ENCODE results near the gene OCA2.

The OCA2 gene

DNA sequence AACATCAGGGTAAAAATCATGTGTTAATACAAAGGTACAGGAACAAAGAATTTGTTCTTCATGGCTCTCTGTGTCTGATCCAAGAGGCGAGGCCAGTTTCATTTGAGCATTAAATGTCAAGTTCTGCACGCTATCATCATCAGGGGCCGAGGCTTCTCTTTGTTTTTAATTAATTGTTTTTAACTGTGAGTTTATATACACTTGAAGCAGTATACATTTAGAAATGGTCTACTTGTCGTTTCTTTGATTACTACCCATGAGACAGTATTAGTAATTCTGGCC is 21.2 kb upstream of the OCA2 start:
- no peak for DNase-seq (ENCODE audit: low read depth)

DNA sequence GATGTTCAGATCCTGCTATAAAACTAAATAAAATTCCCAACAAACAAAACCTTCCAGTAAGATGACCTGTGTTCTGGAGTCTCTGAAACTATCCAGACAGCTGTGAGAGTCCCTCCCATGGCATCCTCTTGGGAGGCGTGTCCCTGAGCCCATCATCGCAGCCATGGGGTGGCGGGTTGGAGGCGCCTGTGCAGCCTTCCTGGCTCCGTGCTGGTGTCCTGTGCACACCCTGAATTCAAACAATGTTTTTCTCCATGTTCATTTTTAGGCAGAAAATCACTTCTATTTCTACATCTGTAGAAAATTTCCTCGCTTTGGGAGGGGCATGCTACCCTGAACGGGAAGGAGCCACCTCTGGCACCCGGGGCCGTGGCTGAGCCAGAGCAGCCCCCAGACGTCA is 19.4 kb upstream of the OCA2 start:
- DNase-seq (ENCODE audit: low read depth) = no peak

DNA sequence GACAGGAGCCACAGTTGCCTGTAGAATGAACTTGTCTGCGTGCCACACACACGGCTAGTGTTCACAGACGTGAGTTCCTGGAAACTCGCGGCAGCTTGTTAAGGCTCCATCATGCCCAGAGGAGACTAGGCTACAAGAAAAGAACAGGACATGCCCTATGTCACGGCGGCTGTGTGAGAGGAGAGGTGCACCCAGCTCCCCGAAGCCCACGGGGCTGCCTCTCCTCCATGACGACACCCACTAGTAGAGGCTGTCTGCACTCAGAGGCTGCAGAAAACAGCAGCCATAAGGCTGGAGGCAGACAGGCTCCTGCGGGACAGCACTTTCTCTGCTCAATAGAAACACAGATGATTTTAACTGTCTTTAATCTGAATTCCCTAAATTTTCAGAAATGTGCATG is 19.0 kb upstream of the OCA2 start:
- no peak for DNase-seq (ENCODE audit: low read depth)

DNA sequence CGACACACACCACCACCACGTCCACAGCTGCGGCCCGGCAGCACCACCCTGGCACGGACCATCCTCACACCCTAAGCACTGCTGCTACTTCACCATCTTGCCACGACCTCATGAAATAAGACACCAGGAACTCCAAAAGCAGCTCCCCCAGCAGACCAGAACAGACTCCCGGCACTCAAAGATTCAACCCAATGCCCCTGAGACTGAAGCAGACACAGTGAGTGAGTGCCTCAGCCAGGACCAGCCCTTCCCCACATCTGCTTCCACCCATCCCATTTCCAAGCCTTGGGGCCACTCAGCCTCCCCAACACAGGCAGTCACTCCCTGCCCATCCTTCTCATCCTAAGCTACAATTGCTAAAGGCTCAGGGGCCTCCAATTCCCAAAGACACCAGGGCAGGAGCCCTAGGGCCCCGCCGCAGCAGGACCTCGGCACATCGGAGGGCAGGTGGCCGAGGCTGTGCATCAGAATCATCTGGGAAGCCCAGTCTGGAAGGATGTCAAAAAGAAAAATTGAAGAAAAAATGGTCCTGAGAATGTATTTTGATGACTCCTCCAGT is 18.4 kb upstream of the OCA2 start:
- no peak for DNase-seq (ENCODE audit: low read depth)

DNA sequence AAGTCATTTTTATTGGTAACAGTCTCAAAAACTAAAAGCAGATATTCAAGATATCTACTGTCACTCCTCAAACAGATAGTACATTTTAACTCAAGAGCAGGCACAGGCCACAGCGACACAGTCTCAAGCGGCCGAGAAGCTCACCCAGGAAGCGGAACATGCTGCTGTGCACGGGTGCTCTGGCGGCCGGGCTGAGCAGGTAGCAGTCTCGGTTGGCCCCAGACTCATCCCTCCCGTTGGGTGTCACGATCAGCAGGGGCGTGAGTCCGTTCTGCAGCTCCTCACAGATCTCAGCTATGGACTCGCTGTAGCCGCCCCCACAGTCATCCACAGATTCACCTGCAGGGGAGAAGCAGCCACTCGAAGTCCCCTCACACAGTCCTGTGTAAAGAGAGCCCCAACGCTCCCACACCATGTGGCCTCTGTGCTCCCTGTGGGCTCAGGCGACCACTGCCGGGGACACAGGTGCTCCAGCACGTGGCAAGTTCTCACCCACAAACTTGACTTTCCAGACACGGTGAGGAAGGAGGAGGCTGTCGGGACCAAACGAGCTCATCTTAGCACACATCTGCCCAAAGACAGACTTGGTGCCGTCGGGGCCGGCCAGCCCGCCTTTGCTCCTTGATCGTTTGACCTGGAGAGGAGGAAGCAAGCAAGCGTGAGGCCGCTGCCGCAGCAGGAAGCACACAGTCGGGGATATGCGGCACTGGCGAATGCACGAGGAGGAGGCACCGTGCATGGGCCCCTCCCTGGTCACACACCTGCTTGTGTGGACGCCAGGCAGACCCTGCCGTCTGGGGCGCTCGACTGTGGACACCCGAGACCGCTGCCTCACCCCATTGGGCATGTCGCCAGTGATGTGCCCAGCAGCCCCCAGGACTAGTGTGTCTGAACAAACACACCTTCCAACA is 17.7 kb upstream of the OCA2 start:
- no peak for DNase-seq (ENCODE audit: low read depth)

DNA sequence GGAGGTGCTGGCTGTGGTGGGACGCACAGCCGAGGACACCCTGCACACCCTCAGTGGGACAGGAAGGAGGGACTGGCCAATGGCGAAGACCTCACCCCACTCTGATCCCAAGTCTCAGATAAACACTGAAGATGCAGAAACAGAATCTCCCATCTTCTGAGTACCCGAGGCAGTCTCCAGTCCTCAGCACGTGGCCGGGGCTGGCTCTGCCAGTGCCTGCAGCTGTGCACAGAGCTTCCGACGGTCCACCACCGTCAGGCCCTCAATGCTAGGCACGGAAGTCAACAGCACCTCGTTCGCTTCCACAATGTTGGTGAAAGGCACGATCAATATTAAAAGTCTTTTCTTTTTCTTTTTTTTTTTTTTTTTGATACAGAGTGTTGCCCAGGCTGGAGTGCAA is 16.8 kb upstream of the OCA2 start:
- no peak for DNase-seq (ENCODE audit: low read depth)

DNA sequence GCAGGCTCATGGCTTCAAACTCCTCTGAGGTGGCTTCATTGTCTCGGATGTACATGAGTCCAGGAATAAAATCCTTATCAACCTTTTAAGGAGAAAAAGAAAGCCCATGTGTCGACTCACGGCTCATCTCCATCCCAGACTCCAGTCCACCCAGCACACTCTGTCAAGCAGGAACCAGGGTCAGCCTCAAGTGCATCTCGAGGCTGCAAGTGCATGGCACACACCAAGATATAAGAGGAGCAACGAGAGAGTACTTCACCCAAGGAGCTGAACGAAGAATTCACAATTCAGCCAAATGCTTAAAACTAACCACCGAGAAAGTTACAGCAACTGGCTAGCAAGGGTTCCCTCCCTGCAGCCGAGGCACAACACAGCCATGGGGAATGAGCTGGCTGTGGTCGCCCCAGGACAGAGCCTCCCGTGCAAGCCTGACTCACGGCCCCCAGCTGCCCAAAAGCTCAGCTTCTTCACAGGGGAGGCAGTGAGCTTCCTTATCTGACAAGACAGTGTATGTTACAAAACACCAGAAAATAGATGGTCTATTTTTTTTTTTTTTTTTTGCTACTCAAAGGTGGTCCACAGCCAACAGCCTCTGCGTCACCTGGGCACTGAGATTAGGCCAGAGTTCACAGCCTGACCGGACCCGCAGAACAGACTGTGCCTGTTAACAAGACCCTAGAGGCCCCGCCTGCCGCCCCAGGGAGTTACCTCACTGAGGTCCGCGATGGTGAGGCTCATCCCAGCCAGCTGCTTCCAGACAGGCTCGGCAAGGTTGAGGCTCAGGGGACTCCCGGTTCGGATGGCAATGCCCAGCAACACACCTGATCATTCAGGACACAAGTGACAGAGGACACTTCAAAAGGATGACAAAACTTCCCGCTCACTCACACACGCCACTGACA is 15.9 kb upstream of the OCA2 start:
- no peak for DNase-seq (ENCODE audit: low read depth)

DNA sequence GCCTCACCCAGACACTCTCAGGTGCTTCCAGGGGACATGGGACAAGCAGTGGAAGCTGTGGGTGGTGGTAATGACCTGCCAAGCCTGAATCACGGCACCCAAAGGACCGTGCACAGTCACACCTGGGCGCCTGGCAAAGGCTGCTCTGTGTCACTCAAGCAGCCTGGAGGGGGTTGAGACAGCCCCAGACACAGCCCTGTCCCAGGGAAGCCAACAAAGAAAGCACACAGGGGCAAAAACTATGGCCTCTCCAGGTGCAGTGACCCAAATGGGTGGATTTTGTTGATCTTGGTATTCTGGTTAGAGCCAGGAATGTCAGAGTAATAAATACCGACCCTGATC is 15.0 kb upstream of the OCA2 start:
- no peak for DNase-seq (ENCODE audit: low read depth)

DNA sequence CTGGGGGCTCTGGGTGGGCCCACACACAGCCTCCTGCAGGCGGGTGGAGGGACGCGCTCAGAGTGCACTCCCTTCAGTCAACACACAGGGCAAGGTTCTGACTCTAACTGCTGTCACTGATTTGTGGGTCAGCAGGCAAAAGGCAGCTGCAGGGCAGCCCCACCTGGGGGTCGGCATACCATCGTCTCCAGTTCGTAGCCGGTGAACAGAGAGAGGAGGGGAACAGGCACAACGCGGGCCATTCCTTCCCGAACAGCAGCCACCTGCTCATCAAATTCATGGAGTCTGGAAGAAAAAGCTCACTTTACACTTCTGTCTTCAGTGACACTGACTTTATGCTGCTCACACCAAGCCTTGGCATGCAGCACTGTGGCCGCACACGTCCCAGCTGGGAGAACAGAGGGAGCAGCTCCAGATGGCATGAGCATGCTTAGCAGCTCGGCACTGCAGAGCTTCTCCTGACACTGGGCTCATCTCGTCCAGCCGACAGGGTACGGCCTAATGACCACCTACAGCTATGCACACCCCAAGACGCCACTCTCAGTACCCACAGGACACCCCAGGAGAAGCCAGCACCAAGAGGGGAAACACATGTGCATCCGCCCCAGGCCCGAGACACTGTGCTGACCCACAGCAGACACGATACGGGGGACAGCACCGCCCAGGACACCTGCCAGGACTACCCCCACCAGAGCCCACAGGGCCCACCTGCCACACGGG is 14.4 kb upstream of the OCA2 start:
- DNase-seq (ENCODE audit: low read depth) = no peak

DNA sequence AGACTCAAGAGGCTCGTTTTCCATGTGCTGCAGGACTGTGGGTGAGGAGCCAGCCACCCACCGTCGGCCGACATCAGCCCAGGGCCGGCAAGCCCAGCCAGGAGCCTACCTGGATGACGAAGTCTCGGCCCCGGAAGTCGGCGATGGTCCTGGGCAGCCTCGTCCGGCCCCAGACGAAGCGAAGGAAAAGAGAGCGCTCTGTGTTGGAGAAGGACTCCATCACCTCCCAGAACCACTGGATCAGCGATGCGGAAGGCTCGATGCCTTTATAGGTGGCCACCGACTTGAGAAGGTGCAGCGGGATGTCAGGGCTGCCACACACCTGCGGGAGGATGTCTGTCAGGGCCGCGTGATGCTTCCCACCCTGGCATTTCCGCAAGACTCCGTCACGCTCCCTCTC is 13.8 kb upstream of the OCA2 start:
- DNase-seq (ENCODE audit: low read depth) = no peak

DNA sequence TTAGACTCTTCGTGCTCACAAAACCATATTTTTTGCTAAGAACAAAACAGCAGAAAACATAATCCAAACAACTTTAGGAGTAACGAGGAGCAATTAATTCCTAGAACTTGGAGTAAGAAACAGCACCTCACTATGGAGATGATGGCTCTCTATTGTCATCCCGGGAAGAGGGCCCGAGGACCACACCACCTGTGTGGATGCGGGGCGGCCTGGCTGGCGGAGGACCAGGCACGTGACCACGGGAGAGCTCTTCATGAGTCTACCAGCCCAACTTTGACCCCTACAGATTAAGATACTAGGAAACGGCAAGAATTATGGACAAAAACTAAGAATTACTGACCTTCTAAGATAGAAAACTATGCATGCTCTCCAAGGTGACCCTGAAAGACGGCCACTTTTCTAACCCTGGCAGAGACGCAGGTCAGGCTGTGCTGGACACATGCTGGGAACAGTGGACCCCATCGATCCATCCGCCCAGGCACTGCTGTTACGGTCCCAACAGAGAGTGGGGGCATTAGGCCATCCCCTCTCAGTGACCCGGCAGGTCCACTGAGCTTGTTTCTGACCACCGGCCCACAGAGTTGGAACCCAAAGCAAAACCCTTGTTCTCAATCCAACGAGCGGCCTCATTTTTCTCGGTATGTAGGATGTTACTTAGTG is 13.1 kb upstream of the OCA2 start:
- DNase-seq (ENCODE audit: low read depth) = no peak

DNA sequence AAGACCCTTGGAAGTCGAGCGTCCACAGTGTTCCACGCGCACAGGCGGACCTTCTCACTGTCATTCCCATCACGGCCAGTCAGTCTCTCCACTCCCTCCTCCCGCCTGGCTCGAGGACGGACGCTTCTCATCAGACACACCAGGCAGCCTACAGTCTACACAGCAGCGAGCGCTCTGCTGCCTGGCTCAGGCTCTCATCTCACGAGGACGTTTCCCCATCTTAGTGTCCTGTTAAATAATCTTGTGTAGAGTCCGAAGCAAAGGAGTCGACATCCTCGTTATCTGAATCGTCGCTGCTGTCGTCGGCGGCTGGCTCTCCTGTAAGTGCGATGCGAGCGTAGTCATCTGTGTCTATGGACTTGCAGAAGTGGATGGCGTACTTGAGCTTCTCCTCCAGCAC is 12.4 kb upstream of the OCA2 start:
- DNase-seq (ENCODE audit: low read depth) = no peak

DNA sequence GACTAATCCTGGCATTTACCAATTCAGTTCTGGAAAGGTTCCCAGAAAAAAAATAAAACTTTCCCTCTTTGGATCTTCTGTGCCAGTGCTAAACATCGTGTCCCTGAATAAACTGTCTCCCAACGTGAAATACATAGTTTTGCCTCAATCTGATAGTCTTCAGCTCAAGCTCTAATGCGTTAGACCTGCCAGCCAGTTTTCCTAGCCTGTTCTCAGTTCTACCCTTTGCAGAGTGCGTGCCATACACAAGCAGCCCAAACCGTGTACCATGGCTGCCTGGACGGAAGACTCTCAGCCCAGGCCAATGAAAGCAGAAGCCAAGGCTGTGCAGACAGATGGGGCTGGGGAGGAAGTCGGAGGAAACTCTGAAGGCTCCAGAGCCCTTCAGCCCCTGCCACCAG is 11.4 kb upstream of the OCA2 start:
- no peak for DNase-seq (ENCODE audit: low read depth)

DNA sequence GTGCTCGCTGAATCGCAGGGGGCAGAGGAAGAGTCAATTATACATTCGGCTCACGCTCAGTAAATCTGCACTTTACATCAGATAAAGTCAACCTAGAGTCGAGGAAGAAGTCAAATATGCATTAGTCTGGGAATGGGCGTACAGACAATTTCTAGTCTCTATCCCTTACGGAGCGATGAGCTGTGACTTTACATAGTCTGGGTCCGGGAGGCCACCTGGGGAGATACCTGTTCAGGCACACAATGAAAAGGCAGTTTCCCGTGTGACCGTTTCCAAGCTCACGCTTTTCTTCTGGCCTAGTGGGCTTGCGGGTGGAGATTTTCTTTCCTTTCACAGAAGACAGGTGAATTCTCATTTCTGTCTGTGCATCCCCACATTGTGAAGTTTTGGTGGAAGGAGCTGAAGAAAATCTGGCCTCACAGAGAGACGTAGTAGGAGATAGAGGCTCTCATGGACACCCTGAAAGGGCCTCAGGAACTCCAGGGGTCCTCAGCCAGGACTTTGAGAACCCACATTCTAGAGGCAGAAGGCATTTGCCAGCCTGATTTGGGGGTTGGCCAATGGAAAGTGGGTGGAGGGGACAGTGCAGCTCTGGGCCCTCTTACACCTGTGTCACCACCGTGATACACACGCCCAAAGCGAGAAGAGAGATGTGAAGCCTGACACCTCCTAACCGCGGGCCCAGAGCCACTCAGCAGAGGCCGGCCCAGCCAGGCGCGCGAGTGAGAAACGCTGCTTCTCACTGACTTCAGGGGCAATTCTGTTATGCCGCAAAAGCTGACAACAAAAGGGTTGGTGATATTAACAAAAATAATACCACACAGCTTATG is 10.7 kb upstream of the OCA2 start:
- DNase-seq (ENCODE audit: low read depth) = no peak

DNA sequence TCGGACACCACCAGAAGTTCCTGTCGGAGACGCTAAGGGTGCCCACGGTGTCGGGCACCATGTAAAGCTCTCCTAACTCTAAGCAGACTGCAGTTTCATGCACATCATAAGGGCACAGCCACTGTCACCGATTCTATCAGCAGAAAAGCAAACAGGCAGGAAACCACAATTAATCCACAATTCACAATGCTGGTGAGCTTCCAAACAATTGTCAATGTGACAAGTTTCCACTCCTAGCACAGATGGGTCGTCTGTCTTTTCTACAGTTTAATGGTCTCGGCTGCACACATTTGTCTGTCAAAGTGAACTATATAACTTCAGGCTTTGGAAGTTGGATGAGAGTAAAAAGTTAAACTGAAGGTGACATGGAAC is 8.8 kb upstream of the OCA2 start:
- DNase-seq (ENCODE audit: low read depth) = no peak

DNA sequence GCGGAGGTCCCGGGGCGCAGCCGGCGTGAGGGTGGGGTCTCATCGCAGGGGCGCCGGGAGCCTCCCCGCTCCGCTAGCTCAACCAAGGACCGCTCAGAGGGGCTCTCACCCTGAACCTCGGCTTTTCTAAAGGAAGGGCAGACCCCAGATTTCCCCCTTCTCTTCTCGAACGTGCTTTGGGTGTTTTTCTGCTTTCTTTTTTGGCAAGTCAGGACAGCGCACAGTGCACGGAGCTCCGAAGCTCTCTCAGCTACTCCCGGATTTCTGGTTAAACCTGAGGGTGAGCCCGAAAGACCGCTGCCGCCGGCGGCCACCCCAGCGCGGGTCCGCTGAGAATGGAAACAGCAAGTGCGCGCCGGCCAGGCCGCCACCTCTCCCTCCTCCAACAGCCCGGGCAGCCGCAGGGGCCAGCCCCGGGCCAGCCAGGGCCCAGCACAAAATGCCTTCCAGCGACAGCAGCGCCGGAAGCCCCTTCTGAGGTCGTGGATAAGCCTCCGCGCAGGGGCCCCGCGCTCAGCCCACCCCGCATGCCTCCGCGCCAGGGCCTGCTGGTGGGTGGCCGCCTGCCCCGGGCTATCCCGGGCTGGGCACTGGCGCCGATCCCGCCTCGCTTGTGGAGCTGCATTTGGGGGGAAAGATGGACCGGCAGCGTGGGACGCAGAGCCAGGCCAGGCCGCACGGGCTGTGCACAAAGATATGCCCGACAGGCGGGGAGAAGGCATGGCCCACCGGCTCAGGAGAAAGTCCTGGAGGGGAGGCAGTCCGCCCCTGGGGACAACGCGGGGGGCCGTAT is 8.2 kb upstream of the OCA2 start:
- no peak for DNase-seq (ENCODE audit: low read depth)

DNA sequence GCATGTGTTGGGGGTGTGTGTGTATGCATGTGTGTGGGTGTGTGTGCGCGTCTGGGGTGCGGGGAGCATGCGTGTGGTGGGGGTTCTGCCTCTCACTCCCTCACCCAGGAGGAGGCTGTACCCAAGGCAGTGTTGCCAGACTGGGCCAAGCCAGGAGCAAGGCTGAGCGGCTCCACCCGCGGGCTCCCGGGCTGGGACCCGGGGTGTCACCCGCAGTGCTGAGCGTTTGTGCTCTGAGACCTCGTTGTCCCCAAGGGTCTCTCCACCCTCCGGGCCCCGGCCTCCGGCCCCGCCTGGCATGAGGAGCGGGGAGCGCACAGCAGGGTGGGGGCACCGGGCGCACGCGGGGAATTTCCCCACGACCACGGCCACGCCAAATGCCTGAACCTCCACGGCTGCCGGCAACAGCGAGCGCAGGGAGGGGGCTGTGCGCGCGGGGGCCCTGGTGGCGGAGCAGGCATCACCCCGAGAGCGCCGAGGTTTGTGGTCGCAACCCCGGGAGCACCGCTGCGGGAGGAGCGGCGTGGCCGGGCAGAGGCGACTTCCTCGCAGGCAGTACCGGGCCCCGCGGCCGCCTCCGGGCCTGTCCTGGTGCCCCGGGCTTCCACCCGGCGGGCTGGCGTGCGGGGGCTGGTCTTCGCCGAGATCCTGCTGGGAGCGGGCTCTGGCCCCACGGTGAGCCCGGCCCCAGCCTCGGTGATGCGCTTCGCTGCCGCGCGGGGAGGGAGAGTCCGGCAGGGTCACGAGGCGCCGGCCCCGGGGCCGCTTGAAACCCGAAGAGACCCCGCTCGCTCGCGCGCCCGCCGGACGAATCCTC is 7.4 kb upstream of the OCA2 start:
- no peak for DNase-seq (ENCODE audit: low read depth)

DNA sequence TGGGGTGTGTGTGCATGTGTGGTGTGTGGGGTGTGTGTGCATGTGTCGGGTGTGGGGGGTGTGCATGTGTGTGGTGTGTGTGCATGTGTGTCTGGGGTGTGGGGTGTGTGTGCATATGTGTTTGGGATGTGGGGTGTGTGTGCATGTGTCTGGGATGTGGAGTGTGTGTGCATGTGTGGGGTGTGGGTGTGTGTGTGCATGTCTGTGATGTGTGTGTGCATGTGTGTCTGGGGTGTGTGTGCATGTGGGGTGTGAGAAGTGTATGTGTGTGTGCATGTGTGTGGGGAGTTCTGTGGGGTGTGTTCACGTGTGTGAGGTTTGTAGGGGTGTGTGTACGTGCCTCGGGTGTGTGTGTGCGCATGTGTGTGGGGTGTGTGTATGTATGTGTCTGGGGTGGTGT is 6.7 kb upstream of the OCA2 start:
- DNase-seq (ENCODE audit: low read depth) = no peak

DNA sequence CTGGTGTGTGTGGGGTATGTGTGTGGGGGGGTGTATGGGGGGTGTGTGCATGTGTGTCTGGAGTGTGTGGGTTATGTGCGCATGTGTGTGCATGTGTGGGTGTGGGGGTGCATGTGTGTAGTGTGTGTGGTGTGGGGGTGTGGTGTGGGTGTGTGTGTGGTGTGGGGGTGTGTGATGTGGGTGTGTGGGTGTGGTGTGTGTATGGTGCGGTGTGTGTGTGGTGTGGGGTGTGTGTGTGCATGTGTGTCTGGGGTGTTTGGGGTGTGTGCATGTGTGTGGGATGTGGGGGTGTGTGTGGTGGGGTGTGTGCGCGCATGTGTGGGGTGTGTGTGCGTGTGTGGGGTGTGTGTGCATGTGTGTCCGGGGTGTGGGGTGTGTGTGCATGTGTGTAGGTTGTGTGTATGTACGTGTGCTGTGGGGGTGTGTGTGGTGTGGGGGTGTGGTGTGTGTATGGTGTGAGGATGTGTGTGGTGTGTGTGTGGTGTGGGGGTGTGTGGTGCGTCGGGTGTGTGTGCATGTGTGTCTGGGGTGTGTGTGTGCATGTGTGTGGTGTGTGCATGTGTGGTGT is 6.2 kb upstream of the OCA2 start:
- DNase-seq (ENCODE audit: low read depth) = no peak
